ENCODE measurements around the gene CMTM7. TPM values are rescaled to one million over a fixed set of nuclear protein-coding genes. Genes with fewer than 3 reads are reported as not detected.

The CMTM7 gene
- total and polyA plus RNA-seq, 2 of the 8 experiments (the other 6 are each of a cell fraction or from before 2014, with no cell fraction given): 33.3 to 65.8 TPM

GRCh38 chr3:32500880-32501782 is 109.5 kb downstream of the CMTM7 start (continued):
- TF ChIP-seq CHD7 (IDR thresholded peaks at IDR 0.05; ENCODE audit: insufficient replicate concordance, low read length) (no peak), SUZ12 (IDR thresholded peaks at IDR 0.05; ENCODE audit: low read length) (no peak), CEBPB (IDR thresholded peaks at IDR 0.05; ENCODE audit: low read depth, low read length) (peak; percentile 76; the same call in 1 of the 2 replicates), JUN (IDR thresholded peaks at IDR 0.05; ENCODE audit: low read depth, low read length) (no peak)
